ENCODE results near the gene FAM20B.

FAM20B gene

GRCh38 chr1:179099891-179100290 is 74.2 kb downstream of the FAM20B start:
- ChIA-PET POLR2A (no interaction called here), CTCF (interaction anchor here (1.8 kb wide), 1 partner anchor 21 kb away, joined by 4 read pairs; no protein-coding TSS in a partner anchor)
- DNase-seq (ENCODE audit: low read depth, low spot score) = no peak
- no peak for TF ChIP-seq CTCF (IDR thresholded peaks at IDR 0.05; ENCODE audit: insufficient read depth, low read length, missing control alignments)
- no peak overlapping the region for H3K4me3 ChIP-seq (ENCODE audit: low read depth, low read length)

- ChIA-PET POLR2A (no interaction called here), CTCF (interaction anchor here (1.2 to 1.9 kb wide), 3 partner anchors 19 to 192 kb away, joined by 3 to 8 read pairs (median 4); partner anchors contain the start of gene SOAT1)
- no peak overlapping the region for H3K4me3 ChIP-seq (ENCODE audit: low read depth, low read length)
- DNase-seq (ENCODE audit: low read depth, low spot score) = no peak
- no peak for TF ChIP-seq CTCF (IDR thresholded peaks at IDR 0.05; ENCODE audit: insufficient read depth, low read length, missing control alignments)
Observed at GRCh38 chr1:179101566-179101965, 75.9 kb downstream of the FAM20B start.

- no peak overlapping the region for H3K4me3 ChIP-seq (ENCODE audit: low read depth, low read length)
- CTCF ChIA-PET = interaction anchor here (5.3 kb wide), 1 partner anchor 16 kb away, joined by 32 read pairs; no protein-coding TSS in a partner anchor
Observed at GRCh38 chr1:179103999-179104398, 78.3 kb downstream of the FAM20B start.

GRCh38 chr1:179104611-179105250 is 79.0 kb downstream of the FAM20B start:
- CTCF ChIA-PET = interaction anchor here (0.8 to 5.3 kb wide), 6 partner anchors 12 to 564 kb away, joined by 3 to 32 read pairs (median 5); no protein-coding TSS in a partner anchor
- POLR2A ChIA-PET = no interaction called here

More at GRCh38 chr1:179103999-179104398, 78.3 kb downstream of the FAM20B start:
- DNase-seq (ENCODE audit: low read depth, low spot score) = no peak
- POLR2A ChIA-PET = no interaction called here
- no peak for TF ChIP-seq CTCF (IDR thresholded peaks at IDR 0.05; ENCODE audit: insufficient read depth, low read length, missing control alignments)

GRCh38 chr1:179105393-179105792 is 79.7 kb downstream of the FAM20B start:
- TF ChIP-seq CTCF (IDR thresholded peaks at IDR 0.05; ENCODE audit: insufficient read depth, low read length, missing control alignments) = peak; percentile 32
- POLR2A ChIA-PET = no interaction called here
- no peak for DNase-seq (ENCODE audit: low read depth, low spot score)
- H3K4me3 ChIP-seq (ENCODE audit: low read depth, low read length) = no peak overlapping the region
- CTCF ChIA-PET = interaction anchor here (0.7 to 5.3 kb wide), 9 partner anchors 8 to 565 kb away, joined by 3 to 32 read pairs (median 4); no protein-coding TSS in a partner anchor

More at GRCh38 chr1:179104611-179105250, 79.0 kb downstream of the FAM20B start:
- no peak overlapping the region for H3K4me3 ChIP-seq (ENCODE audit: low read depth, low read length)
- TF ChIP-seq CTCF (IDR thresholded peaks at IDR 0.05; ENCODE audit: insufficient read depth, low read length, missing control alignments) = no peak
- DNase-seq (ENCODE audit: low read depth, low spot score) = no peak

GRCh38 chr1:179107706-179108629 is 82.3 kb downstream of the FAM20B start:
- no peak for DNase-seq (ENCODE audit: low read depth, low spot score)
- no peak for TF ChIP-seq CTCF (IDR thresholded peaks at IDR 0.05; ENCODE audit: insufficient read depth, low read length, missing control alignments)
- POLR2A ChIA-PET = no interaction called here
- CTCF ChIA-PET = interaction anchor here (3.2 to 5.3 kb wide), 2 partner anchors 9 to 12 kb away, joined by 11 to 32 read pairs; no protein-coding TSS in a partner anchor
- no peak overlapping the region for H3K4me3 ChIP-seq (ENCODE audit: low read depth, low read length)
